HCEC 1CT (cell line): ENCODE measurements around the gene PTPN22.
A peak's percentile ranks its signal among the peaks of the same experiment; 100 is the strongest.

Experiments used
- DNase-seq: peaks from one replicate; pipeline ENCODE4 v3.0.0-alpha.2; 2017

Gene PTPN22

DNA sequence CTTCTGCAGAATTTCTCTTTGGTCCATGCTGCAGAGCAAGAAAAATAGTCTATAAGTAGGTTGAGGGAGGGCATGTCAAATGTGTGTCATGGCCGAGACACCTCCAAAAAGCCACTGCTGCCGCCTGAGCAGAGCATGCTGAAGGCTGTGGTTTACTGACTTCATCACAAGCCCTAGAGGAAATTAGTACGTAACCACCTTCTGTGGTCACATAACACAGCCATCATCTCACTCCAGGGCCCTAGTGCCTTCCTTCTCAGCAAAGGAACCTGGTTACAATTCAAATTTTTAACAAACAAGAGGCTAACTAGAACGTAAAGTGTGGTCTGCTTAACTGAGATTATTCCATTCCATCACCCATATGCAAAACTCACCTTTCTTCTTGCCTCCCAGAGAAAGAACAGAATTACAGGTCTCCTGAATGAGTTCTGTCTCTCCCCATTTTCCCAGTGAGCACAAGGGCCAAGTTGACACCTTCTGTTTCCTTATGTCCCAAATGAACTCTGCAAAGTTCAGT is at the start of gene PTPN22:
TSS of gene PTPN22 (minus strand) at position 116 of the 517 bp plus-strand sequence.
- peak; percentile 83 for DNase-seq

- no peak for DNase-seq
Measured at GRCh38 chr1:113918243-113918642, 46.7 kb upstream of the PTPN22 start.

DNA sequence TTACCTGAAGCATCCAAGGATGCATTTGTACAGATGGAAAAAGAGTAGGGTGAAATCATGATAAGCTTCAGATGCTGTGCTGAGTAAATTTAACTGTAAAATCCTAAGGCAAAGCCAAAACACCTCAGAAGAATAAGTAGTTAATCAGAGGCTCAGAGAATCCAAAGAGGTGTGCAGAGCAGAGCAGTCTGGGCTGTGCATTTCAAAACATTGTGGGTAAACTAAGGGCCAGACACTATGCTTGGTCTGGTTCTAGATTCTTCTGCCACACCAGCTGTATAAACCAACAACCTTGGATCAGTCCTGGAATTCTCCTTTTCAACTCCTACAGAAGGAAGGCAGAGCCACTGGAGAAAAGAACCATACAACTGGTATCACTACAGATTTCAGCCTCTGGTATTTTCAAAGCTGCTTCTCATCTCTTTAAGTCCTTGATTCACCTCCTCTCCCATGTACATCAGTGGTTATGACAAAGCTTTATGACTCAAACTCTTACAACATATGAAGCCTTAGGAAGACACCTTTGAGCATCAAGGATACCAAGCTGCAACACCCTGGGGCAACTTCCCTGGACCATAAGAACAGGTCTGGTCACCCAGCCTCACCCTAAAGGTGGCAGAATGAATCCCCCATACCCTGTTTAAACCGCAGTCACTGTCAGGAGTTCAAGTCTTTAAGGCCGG is 46.0 kb upstream of the PTPN22 start:
- DNase-seq: peak; percentile 70

GRCh38 chr1:113916974-113917373 is 45.5 kb upstream of the PTPN22 start:
- no peak for DNase-seq

DNA sequence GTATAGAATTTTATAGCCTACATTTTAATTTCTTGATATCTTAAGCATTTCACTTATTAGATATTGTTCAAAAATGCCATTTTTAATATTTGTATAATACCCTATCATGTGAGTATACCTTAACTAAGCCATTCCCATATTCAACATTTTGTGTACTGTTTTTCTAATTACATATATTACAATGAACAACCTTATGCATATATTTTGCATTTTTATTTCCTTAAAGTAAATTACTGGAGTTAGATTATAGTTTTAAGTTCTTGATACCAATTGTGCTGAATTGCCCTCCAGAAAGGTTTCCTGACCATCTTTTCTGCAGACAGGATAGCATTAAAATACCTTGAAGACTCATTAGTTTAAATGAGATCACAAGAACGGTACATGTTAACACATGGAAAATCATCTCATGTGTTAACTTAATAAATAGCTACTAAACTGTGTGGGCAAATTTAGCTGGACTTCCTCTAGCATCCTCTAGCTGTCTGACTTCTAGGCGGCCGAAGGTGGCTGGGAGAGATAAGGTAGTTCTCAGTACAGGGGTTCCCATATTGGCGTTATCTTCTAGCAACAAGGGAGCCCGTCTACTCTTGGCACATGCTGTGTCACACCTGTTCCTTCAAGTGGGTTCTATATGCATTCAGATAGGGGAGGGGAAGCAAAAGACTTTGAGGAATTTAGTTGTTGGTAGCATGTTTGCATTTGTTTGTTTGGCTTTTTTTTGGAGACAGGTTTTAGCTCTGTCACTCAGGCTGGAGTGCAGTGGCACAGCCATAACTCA is 42.6 kb upstream of the PTPN22 start:
- DNase-seq: no peak

DNA sequence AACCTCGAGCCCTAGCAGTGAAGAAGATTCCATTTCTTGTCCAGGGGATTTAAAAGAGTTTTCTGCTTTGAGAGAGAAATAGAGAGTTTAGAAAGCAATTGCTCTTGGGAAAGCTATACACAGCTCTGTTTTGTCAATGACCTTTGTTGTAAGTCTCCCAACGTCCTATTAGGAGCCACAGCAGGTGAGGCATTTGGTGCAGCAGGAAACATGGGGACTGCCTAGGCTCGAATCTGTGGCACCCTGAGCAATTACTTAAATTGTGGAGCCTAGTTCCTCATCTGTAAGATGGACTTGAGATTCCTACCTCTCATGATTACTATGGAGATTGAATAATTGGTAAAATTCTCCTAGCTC is 41.8 kb upstream of the PTPN22 start:
- no peak for DNase-seq

- peak; percentile 76 for DNase-seq
Measured at GRCh38 chr1:113912594-113913311, 41.2 kb upstream of the PTPN22 start.

DNA sequence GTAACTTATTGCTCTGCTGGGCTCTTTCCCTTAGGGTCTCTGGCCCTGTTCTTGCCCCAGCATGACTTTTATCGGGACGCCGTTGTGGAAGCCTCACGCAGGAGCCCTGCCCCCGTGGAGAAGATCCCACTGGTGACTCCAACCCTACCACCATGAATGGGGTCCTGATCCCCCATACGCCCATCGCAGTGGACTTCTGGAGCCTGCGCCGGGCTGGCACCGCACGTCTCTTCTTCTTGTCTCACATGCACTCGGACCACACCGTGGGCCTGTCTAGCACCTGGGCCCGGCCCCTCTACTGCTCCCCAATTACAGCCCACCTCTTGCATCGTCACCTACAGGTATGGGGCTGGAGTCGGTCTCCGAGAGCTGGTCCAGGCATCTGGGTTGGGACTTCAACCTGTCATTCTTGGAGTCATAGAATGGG is 33.9 kb upstream of the PTPN22 start:
- no peak for DNase-seq

DNA sequence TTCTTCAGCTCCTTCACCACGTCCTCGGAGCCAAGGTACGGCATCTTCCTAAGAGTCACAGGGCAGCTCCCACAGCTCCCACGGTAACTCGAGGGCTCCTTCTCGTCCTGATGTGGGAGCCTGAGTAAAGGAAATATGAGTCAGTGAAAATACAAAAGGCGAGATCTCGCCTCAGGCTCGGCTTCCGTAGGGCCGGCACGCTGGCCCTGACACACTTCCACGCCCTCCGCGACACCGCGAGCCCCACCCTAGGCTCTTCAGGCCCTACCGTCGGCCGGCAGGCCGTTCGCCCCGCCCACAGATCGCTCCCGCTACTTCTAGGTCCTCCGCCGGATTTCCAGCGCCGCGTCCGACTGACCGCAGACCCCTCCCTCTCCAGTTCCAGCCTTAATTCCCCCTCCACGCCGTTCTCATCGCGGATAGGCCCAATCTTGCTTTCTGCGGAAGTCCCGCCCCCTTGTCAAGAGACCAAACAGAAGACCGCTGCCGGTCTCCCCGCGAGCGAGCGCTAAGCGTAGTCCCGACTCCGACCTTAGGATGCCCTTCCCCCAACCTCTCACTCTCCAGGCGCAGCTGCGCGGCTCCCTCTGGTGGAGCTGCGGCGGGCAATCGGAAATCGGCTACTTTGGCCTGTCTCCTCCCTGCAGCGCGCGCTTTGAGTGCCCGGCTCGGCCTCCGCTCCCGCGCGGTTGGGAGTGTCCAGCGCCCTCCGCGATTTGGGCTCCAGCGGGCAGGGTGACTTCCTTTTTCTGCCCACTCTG is 33.3 kb upstream of the PTPN22 start, which contains the start of the genes AP4B1 and DCLRE1B:
TSS of gene AP4B1 (minus strand) at position 126 of the 761 bp plus-strand sequence. CDS start at position 44, 82 bp downstream.
TSS of gene DCLRE1B (plus strand) at position 653 of the 761 bp plus-strand sequence. CDS start 261 bp downstream, outside the sequence.
- DNase-seq: peak; percentile 100

DNA sequence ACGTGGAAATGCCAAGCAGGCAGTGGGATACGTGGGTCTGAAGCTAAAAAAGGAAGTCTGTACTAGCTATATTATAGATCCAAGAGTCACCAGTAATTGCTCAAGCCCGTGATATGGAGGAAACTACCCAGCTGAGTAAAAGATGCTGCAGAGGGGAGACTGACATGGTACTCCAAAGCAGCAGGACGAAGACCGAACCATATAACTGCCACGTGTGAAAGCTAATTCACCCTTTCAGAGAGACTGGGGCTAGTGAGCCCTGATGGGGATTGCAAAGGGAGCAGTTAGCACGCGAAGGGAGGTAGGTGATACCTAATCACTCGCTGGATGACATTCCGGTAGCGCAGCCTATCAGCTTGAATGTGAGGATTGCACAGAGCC is 32.8 kb upstream of the PTPN22 start:
- peak; percentile 41 for DNase-seq

GRCh38 chr1:113903501-113904292 is 32.2 kb upstream of the PTPN22 start:
- no peak for DNase-seq

- no peak for DNase-seq
Measured at GRCh38 chr1:113901191-113901590, 29.7 kb upstream of the PTPN22 start.

- no peak for DNase-seq
Measured at GRCh38 chr1:113899111-113899510, 27.6 kb upstream of the PTPN22 start.

DNA sequence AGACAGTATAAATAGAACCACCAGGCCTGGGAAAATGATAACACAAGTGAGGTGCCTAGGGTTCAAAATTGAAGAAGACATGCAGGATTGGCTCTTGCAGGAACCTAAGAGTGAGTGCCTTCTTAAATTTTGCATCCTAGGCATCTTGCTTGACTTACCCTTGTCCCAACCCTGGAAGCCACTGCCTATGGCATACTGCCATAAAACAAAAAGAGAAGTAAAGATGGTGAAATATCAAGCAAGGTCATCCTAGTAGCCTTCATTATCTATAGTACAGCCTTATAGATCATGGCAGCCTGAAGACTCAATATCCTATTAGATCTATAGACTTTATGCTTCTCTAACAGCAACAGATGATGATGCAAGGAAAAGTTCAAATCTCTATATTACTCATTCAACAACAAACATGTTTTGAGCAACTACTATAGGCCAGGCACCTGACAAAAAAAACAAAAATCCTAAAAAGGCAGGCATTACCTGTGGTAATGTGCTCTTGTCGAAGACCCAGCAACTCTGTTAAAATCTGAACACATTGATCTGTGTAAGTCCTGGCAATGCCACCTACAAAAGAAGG is 26.8 kb upstream of the PTPN22 start:
- DNase-seq: no peak

- no peak for DNase-seq
Measured at GRCh38 chr1:113895961-113896360, 24.4 kb upstream of the PTPN22 start.

DNA sequence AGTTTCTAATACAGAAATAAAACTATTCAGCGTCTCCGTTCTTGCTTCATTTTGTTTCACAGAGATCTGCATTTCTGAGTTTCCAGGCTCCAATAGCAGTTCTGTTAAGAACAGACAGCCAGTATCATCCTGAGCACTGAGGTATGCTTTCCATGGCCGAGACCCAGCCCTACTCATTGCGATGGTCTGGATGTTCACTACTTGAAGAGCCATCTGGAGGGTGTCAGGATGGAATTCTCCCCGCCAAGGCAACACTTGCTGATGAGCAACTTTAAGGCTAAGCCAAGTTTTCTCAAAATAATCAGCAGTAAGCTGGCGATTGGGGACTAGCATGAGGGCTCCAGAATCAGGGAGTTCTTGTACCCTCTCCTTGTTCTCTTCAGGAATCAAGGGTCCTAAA is 23.6 kb upstream of the PTPN22 start:
- no peak for DNase-seq

DNA sequence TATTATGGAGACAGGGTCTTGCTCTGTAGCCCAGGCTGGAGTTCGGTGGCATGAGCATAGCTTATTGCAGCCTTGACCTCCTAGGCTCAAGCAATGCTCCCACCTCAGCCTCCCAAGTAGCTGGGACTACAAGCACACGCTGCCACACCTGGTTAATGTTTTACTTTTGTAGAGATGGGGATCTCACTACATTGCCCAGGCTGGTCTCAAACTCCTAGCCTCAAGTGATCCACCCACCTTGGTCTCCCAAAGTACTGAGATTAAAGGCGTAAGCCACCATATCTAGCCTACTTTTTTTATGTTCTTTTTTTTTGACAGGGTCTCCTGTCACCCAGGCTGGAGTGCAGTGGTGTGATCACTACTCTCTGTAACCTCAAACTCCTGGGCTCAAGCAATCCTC is 21.8 kb upstream of the PTPN22 start:
- DNase-seq: no peak

GRCh38 chr1:113891631-113892220 is 20.2 kb upstream of the PTPN22 start:
- DNase-seq: no peak

DNA sequence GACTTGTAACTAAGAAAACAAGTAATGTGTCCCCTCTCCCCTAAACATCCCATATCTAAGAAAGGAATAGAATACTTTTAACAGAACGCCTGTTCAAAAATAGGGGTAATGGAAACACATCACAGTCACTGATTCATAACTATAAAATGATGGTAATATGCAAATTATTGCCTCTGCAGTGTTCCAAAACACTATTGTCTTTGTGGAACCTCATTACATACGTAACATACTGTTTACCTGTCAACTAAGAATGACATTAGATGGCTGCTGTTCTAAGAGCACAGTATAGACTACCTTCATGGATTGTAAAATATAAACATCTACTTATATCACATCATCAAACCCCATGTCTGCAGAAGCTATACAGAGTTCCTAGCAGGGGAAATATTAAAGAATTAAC is 19.3 kb upstream of the PTPN22 start:
- no peak for DNase-seq

DNA sequence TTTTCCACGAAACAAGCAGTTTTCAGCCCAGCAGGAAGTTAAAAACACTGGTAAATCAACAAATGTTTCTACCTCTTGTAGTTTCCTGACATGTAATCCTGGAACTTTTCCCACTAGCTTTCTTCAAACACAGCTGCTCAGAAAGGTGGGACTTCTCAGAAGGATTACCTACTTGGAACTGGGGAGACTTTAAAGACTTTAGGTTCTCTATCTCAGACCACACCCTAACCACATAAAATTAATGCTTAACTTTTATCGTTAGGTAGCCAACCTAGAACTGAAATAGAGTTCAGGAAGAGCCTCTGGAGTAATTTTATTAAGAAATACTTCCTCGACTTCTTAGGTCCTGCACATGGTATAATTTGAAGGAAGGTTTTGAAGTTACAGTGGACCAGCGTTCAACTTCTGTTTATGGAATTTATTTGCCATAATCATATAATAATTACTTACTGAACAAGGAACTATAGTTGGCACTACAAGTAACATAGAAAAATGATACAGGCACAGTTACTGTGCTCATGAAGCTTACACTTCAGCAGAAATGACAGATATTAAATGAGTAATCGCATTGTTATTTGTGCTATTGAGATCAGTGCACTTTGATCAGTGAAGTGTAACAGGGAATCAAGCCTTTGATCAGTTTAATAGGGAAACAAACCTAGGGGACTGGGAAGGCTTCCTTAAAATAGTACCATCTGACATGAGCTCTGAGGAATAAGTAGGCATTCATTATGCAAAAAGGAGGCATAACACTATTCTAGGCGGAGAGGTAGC is 16.1 kb upstream of the PTPN22 start, which contains the start of gene BCL2L15:
TSS of gene BCL2L15 (minus strand) at position 180 of the 774 bp plus-strand sequence. CDS start 206 bp downstream, outside the sequence.
- DNase-seq: no peak
